Measurements from ENCODE around the gene CNTD1.
"Not testable (repeated sequence)": the region's sequence is repeated elsewhere in the genome, so short reads cannot be mapped to it uniquely, and the experiment has no call there.

The CNTD1 gene

DNA sequence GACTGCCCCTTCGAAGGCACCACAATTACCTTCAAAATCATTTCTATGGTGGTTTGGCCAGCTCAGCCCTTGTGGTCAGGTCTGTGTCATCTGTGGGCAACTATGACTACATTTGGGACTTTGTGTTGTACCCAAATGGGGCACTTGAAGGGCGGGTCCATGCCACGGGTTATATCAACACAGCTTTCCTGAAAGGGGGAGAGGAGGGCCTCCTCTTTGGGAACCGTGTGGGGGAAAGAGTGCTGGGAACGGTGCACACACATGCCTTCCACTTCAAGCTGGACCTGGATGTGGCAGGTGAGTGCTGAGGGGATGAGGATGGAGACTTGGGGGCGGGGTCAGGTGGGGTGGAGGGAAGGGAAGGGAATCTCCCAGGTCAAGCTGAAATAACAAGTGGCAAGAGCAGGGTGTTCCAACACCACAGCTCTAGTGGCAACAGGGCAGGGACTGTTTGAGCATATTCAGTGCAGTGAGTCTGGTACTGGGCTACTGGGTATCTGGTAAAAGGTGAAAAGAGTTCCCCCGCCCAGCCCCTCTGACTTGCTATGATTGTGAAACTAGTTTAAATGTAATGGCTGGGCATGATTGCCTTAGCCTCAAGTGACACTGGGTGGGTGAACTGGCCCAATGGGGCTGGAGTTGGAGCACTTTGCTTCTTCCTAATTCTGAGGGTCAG, 47.4 kb downstream of the CNTD1 start:
- no peak for DNase-seq (ENCODE audit: low read depth in 3 of 3)

DNA sequence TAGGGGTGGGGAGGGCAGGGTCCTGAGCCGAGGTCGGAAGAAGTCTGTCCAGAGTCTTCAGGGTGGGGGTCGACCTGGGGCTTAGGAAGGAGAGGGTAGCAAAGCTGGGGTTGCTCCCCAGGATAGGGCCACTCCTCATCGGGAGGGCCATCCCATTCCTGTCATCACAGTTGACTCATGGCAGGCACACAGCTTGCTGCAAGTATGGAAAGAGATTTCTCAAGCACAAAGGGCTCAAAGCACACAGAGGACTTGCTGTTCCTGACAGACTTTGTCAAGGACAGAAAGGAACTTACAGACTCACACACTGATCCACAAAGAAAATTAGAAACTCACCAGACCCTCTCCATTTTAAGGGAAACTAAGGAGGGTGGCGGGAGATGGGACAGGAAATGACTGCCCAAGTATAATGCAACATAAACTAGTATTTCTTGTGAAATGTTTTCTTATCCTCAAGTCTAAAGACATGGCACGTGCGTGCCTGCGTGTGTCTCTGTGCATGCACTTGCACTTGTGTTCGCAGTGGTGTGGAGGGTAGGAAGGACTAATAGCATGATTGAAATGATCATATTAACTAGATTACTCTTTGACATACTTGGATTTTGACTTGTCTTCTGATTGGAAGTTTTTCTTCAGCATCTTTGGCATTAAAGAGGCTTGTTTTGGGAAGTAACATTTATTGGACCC, 48.1 kb downstream of the CNTD1 start:
- DNase-seq (ENCODE audit: low read depth in 3 of 3) = no peak

DNA sequence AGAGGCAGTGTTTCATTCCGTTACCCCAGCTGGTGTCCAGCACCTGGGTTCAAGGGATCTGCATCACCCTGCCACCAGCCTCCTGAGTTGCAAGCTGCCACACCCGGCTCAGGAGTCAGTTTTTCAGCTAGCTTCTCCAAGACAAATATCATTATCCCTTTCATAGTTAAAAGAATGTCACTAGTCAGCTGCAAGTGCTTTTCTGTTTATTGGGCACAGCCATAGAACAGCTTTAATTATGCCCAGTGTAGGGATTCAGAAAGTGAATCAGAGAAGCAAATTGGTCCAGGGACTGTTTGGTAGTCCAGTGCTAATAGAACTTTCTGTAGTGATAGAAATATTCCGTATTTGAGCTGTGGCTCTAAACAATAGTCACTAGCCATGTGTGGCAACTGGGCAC, 49.4 kb downstream of the CNTD1 start:
- no peak for DNase-seq (ENCODE audit: low read depth in 3 of 3)

DNA sequence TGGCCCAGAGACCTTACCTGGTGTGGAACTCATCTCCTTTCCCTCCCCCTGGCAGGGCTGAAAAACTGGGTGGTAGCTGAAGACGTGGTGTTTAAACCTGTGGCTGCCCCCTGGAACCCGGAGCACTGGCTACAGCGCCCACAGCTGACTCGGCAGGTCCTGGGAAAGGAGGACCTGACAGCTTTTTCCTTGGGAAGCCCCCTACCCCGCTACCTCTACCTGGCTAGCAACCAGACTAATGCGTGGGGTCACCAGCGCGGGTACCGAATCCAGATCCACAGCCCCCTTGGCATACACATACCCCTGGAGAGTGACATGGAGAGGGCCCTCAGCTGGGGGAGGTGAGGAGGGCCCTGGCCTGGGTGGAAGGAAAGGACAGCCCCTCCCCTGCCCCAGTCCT, 50.4 kb downstream of the CNTD1 start:
- DNase-seq (ENCODE audit: low read depth in 3 of 3) = no peak

DNA sequence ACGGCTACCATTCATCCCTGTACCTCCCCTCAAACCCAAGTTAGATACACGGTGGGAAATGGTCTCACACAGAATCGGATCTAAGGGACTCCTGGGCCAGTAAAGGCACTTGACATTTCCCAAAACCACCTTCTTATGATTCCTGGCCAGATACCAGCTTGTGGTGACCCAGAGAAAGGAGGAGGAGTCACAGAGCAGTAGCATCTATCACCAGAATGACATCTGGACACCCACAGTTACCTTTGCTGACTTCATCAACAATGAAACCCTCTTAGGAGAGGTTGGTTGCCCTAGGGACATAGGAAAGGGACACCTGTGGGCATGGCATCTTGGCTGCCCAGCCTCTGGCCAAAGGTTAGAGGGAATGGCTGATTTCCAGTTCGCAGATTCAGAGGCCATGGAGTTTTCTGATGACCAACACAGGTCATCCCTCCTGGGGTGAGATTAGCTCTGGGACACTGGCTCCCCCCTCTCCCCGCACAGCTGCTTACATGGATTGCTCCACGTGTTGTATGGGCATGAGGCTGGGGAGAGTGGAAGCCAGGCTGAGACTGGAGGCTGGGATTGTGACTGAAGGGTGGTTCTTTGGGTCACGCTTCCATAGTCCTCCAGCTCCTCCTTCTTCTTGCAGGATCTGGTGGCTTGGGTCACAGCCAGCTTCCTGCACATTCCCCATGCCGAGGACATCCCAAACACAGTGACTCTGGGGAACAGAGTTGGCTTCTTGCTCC, 51.0 kb downstream of the CNTD1 start:
- no peak for DNase-seq (ENCODE audit: low read depth in 3 of 3)

DNA sequence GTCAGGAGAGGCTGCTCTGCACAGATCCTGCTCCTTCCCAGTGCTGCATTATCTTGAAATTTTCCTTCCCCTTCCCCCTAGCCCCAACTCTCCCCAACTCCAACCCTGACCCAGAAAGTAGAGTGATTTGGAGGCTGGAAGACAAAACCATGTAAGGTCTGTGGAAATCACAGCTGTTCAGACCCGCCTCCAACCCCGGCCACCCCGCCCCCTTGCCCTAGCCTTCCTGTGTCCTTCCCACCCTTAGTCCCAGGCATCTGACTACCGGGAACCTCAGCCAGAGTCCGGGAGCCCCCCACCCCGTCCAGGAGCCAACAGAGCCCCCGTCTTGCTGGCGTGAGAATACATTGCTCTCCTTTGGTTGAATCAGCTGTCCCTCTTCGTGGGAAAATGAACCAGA, 52.3 kb downstream of the CNTD1 start, which contains the start of gene AOC3:
Gene AOC3, plus strand, starts transcription at position 246 of the 400 bp plus-strand sequence. Its CDS starts 145 bp downstream, at position 391.
- DNase-seq (ENCODE audit: low read depth in 3 of 3) = no peak

DNA sequence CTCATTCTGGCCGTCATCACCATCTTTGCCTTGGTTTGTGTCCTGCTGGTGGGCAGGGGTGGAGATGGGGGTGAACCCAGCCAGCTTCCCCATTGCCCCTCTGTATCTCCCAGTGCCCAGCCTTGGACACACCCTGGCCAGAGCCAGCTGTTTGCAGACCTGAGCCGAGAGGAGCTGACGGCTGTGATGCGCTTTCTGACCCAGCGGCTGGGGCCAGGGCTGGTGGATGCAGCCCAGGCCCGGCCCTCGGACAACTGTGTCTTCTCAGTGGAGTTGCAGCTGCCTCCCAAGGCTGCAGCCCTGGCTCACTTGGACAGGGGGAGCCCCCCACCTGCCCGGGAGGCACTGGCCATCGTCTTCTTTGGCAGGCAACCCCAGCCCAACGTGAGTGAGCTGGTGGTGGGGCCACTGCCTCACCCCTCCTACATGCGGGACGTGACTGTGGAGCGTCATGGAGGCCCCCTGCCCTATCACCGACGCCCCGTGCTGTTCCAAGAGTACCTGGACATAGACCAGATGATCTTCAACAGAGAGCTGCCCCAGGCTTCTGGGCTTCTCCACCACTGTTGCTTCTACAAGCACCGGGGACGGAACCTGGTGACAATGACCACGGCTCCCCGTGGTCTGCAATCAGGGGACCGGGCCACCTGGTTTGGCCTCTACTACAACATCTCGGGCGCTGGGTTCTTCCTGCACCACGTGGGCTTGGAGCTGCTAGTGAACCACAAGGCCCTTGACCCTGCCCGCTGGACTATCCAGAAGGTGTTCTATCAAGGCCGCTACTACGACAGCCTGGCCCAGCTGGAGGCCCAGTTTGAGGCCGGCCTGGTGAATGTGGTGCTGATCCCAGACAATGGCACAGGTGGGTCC, 52.9 kb downstream of the CNTD1 start:
- DNase-seq (ENCODE audit: low read depth in 3 of 3) = not testable (repeated sequence)

DNA sequence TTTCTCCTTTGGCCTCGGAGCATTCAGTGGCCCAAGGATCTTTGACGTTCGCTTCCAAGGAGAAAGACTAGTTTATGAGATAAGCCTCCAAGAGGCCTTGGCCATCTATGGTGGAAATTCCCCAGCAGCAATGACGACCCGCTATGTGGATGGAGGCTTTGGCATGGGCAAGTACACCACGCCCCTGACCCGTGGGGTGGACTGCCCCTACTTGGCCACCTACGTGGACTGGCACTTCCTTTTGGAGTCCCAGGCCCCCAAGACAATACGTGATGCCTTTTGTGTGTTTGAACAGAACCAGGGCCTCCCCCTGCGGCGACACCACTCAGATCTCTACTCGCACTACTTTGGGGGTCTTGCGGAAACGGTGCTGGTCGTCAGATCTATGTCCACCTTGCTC, 53.7 kb downstream of the CNTD1 start:
- DNase-seq (ENCODE audit: low read depth in 3 of 3) = no peak

- DNase-seq (ENCODE audit: low read depth in 3 of 3) = no peak
These were observed 54.3 kb downstream of the CNTD1 start for GRCh38 chr17:42853004-42853403.

DNA sequence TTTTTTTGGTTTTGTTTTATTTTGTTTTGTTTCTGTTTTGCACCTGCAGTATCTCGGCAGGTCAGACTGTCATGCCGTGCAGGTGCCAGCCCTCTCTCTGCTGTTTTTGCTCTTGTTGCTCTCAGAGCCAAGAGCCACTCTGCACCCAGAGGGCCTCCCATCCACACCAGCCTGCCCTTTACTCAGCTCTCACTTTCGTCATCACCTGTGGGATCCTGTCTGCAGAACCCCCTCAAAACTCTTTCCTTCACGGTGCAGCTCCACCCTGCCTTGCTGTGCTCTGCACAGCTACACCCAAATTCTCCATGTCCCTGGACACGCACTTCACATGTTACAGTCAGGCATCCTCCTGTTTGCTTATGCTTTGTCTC, 54.9 kb downstream of the CNTD1 start:
- DNase-seq (ENCODE audit: low read depth in 3 of 3) = no peak

- DNase-seq (ENCODE audit: low read depth in 3 of 3) = no peak
These were observed 55.5 kb downstream of the CNTD1 start for GRCh38 chr17:42853968-42854790.

- no peak for DNase-seq (ENCODE audit: low read depth in 3 of 3)
These were observed 56.5 kb downstream of the CNTD1 start for GRCh38 chr17:42855048-42855596.

DNA sequence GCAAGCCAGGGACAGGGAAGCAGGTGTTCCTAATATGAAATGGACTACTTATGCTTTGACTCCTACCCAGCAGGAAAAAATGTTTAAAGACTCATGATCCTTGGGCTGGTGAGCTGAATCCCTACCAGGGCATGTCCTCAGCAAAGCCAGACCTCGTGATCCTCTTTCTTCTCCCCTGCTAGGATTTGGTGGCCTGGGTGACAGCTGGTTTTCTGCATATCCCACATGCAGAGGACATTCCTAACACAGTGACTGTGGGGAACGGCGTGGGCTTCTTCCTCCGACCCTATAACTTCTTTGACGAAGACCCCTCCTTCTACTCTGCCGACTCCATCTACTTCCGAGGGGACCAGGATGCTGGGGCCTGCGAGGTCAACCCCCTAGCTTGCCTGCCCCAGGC, 57.4 kb downstream of the CNTD1 start:
- not testable (repeated sequence) for DNase-seq (ENCODE audit: low read depth in 3 of 3)

DNA sequence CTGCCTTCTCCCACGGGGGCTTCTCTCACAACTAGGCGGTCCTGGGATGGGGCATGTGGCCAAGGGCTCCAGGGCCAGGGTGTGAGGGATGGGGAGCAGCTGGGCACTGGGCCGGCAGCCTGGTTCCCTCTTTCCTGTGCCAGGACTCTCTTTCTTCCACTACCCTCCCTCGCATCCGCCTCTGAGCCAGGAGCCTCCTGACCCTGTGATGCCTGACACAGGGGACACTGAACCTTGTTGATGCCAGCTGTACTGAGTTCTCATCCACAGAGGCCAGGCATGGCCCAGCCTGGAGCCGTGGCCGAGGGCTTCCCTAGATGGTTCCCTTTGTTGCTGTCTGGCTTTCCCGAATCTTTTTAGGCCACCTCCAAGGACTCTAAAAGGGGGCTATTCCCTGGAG, 57.9 kb downstream of the CNTD1 start:
- not testable (repeated sequence) for DNase-seq (ENCODE audit: low read depth in 3 of 3)

GRCh38 chr17:42857389-42857788, 58.7 kb downstream of the CNTD1 start:
- no peak for DNase-seq (ENCODE audit: low read depth in 3 of 3)
